ENCODE results near the gene ACTN4.

DNA sequence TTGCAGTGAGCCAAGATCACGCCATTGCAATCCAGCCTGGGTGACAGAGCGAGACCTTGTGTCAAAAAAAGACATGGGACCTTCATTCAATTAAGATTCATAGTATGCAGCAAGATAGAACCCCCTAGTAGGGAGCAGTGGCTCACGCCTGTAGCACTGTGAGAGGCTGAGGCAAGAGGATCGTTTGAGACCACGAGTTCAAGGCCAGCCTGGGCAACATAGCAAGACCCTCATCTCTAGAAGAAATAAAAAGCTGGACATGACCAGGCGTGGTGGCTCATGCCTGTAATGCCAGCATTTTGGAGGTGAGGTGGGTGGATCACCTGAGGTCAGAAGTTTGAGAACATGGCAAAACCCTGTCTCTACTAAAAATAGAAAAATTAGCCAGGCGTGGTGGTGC lies 133.0 kb downstream of the ACTN4 start:
- TF ChIP-seq EZH2 (IDR thresholded peaks at IDR 0.05) = no peak
- TF ChIP-seq POLR2AphosphoS5 (IDR thresholded peaks at IDR 0.05; ENCODE audit: borderline replicate concordance, low read depth, low read length) = no peak

Measured in SK-N-MC (cell line).